Mucosa of gallbladder (tissue), 1 donor: ENCODE results near the gene RANBP3. TPM values are rescaled to one million over a fixed set of nuclear protein-coding genes. Genes with fewer than 3 reads are reported as not detected.
"Not testable (repeated sequence)": the region's sequence is repeated elsewhere in the genome, so short reads cannot be mapped to it uniquely, and the experiment has no call there.

Source experiments
- DNase-seq: peaks from one replicate; pipeline ENCODE4 v3.0.0-alpha.2; 2020; ENCODE audit warnings: low spot score
- total RNA-seq: library from RNA; stranded (reverse); gene quantifications from one replicate; pipeline ENCODE4 v1.2.1, GENCODE V29; 2021
- donor health status: DM: no; HTN: no; CAD: no.

The RANBP3 gene
- total RNA-seq, 1 donor from 2014 or later = 75.5 TPM

DNA sequence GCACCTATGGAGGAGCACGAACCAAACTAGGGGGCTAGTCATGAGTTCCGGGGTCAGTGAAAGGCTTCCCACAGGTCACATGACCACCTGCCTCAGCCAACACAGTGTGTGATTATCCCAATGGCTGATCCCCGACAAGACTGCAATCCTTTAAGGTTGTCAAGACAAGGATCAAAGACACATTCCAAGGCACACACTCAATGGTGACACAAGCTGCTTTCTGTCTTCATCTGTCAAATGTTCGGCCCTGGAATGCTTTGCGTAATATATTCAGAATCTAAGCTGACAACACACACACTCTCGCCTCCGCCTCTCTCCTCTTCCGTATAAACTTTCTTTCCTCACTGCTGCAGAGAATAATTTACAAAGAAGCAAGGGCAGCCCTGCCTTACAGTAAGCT is 11.7 kb downstream of the RANBP3 start:
- DNase-seq = peak; percentile 59

DNA sequence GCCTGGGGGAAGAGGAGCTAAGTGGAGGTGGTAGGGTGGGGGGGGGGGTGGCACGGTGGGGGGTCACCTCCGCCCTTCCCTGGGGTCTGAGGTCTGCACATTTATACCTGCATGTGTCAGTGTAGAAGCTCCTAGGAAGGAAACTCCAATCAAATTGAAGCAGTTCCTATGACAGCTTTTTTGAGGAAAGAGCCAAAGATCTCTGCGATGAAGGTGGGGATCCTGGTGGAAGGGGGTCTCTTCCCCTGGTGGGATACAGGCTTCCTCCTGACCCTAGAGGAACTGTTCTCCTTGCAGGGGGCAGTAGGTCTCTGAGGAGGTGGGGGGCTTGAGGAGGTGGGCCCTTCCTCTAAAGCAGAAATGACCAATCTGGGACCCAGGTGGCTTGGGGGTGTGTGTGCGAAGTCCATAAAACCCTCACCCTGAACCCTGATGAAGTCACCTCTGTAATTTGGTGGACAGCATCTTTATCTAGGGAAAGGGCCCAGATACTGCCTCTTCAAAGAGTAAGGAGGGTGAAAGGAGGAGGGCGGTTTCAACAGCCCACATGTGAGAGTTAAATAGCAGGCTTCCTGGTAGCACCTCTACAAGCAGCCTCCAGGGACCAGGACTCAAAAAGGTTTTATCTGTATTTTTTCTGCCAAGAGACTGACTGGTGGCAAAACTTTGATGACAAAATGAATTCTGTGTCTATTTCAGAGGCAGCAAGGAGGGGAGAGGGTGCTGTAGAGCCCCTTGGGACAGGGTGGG is 12.9 kb downstream of the RANBP3 start:
- DNase-seq = no peak

DNA sequence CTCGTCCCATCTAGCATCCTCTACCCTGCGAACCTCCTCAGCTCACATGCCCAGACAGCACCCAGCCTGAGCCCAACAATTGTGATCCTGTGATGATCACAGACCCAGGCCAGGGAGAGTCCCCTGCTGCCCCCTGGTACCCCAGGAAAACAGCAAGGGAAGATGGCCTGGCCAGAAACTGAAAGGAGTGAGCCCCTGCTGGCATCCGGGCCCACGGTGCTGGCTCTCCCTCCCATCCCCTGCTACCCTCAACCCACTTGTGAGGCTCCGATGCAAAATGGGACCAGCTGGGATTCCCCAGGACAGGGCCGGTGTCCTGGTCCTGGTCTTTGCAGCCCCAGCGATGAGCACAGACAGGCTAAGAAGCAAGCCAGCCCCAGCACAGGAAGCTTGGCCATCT is 14.1 kb downstream of the RANBP3 start:
- no peak for DNase-seq

DNA sequence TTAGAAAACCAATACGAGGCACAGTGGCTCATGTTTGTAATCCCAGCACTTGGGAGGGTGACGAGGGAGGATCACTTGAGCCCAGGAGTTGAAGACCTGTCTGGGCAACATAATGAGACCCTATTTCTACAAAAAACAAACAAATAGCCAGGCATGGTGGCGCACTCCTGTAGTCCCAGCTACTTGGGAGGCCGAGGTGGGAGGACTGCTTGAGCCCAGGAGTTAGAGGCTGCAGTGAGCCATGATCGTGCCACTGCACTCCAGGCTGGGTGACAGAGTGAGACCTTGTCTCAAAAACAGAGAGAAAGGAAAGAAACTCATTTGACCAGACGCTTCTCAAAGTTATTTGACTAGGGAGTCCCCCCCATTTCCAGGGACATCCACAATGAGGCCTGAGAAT is 14.7 kb downstream of the RANBP3 start:
- not testable (repeated sequence) for DNase-seq

DNA sequence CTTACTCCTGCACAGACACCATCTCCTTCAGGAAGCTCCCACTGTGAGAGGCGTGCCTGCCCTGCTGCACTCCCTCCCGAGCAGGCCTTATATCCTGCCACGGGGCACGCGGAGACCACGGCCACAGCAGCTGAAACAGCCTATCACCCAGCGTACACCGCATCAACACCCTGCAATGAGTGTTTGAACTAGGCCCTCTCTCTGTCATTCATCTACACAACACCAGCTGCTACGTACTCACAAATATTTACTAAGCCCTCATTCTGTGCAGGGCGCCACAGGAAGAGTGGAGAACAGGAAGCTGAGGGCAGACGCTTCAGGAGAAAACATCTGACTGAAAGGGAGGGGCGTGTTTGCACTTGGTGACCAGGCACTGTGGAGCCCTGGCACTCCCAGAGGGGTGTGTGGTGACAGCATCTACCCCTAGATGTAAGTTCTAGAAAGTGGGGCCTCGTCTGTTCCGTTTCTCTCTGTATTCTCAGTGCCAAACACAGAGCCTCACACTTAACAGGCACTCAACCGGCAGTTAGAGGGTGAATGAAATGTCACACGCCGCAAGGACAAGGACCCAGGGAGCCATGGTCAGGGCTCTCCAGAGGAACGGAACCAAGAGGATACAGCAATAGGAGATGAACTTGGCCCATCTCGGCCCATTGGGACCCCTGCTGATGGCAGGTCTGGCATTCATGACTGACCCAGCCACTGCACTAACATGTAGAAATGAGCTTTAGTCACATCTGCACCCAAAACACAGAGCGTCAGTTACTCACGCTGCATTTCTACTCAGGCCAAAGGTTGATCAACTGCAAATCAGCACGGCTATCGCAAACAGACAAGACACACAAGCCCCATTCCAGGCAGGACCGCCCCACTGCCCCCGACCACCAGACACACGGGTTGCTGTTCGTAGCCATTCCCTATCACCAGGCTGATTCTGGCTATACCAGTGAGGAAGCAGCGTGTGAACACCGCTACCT is 15.7 kb downstream of the RANBP3 start:
- peak; percentile 78 for DNase-seq

DNA sequence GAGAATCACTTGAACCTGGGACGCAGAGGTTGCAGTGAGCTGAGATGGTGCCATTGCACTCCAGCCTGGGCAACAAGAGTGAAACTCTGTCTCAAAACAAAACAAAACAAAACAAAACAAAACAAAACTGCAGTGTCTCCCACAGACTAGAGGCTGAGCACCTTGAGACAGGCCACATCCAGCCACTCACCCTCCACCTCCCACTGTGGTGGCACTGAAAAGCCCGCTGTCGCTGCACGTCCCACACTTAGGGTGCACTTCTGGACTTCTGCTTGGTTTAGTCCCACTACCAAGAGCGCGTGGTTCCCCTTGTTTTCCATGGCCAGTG is 16.3 kb downstream of the RANBP3 start:
- DNase-seq = not testable (repeated sequence)

DNA sequence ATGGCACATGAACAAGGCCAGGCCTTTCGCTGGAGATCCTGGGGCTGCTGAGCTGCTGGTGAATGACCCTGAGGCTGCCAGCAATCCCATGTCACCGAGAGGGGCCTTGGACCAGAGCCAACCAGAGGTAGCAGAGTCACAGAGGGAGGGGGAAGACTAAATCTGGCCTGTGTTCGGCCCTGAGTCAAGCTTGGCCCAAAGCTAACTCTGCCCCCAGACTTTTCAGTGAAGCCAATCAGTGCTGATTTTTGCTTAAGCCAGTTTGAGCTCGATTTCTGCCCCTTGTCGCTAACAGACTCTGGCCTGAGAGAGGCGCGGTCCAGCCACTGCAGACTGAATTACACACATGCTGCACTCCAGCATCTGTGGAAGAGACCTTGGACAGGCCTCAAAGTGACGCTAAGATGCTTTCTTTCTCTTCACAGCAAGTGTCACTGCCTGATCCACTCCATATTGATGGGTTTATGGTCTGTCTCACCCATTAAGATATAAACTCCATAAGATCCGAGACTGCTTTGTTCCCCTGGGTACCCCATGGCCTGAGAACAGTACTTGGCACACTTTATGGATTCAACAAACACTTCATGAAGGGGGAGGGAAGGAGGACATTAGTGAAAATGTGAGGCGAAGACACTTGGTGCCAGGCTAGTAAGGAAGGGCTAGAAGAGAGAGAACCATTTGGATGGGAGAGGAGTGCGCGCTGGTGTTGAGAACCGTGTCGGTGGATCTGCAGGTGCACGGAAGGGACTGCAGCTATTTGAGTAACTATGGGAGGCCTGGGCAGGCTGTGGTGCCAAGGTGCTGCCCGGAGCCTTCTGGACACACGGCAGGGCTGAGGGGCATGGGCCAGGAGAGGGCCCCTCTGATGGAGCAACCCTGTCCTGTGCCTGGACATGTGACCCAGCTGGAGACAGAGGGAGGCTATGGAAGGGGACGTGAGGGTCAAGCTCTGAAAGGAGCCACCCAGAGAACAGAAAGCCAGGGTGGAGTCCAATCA is 17.6 kb downstream of the RANBP3 start:
- no peak for DNase-seq

DNA sequence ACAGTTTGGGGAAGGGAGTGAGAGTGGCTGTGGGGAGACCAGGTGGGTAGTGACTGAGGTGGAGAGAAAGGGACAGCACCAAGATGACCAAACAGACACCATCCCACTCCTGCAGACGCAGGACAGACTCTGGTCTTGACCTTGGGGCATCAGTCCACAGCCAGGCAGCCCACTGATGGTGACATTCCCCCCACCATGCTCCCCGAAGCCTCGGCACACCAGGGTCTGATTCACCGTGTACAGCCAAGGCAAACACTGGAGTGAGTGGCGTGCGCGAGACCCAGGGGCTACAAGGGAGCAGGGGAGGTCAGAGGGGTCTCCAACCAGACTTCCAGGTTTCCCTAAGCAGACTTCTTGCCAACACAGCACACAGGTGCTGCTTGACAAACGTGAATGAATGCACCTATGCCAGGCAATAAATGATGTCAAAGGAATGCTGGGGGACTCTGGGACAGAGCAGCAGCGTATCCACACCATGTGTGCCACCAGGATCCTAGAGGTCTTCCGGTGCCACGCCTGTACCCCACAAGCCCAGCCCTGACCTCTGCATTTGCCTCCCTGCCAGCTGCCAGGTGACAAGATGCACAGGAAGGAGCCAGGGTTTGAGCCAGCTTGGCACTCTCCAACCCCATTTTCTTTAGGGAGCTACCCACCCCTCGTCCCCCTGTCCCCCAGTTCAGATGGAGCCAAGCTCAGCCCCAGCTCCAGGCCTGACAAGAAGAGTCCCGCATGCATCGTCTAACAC is 18.5 kb downstream of the RANBP3 start:
- no peak for DNase-seq

DNA sequence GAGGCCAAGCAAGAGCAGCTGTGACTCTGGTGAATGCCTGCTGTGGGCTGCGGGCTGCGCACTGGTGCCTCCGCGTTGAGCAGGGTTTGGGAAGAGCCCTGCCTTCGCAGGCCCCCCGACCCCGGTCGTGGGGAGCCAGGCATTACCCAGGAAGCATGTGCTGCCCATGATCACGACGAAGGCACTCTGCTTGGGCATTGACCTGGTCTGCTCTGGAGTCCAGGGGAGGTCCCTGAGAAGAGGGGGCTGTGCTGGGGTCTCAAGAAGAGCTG is 19.2 kb downstream of the RANBP3 start:
- no peak for DNase-seq

DNA sequence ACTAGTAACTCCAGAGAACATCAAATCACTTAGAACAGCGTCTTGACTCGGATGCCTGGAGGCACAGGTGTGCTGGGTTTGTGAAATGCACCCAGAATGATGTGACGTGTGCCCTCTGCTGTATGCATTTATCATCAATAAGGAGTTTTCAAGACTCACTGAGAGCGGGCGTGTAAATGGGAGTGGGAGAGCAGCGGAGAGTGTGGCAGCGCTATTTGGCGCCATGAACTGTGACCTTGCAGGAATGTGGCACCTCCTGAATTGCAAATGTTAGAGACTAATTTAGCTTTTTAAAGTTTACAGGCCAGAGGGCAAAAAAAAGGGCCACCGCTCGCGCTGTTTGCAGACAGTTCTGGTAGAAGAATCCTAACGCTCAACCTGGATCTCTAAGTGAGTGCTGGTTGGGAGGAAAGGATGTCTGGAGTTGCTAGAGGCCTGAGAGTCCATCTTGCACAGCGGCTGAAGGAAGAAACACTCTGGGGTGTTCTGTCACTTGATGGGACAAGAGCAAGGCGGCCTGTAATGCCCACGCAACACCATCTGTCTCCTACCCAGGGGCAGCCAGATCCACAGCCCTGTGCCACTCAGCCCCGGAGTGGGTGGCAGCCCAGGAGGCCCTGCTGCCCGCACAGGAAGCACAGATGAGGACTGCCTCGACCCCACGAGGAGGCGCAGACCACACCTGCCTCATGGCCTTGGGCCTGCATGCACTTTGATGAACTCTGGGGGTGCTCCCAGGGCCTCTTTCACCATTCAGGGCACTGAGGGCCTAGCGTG is 19.7 kb downstream of the RANBP3 start:
- DNase-seq = no peak

DNA sequence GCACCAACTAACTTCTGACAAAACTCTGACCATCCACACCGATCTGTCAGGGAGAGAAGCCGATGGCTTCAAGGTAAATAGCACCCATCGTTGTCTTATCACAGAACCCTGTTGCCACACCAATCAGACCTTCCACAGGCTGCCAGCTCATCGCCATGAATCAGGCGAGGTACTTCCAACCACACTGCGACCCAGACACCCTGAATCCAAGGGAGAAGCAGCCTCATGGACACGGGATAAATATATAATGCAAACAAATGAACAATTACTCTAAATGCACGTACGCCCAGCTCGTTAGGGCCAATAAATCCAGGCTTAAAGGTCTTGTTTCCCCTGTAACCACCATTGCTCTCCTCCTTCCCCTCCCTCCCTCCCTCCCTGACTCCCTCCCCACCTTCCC is 20.8 kb downstream of the RANBP3 start:
- no peak for DNase-seq

DNA sequence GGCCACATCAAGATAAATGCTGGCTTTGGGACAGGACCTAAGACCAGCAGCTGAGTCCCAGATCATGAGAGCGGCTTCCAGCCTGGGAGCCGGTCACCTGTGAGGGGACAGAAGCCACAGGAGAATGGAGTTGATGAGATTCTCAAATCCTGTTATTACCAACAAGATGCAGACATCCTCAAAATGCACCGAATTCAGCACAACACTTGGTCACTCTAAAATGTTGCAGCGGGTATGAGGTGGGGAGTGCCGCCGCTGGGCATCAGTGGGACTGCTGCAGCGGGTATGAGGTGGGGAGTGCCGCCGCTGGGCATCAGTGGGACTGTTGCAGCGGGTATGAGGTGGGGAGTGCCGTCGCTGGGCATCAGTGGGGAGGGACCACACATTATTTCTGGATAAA is 21.2 kb downstream of the RANBP3 start:
- no peak for DNase-seq

DNA sequence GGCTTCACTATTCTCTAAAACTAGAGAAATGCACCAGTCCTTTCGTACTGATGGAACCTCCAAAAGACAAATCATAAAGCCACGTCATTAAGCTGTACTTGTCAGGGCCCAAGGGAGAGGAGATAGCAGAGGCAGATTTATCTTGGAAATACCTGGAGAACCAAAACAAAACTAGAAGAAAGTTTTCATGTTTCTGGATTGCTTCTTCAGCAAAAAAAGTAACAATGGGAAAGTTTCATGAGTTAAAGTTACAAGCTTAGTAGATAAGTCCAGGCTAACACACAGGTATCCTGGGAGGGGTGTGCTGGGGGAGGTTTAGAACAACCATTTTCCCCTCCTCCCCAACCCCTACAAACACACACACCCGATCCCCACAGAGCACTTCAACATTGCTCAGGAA is 21.6 kb downstream of the RANBP3 start:
- no peak for DNase-seq

DNA sequence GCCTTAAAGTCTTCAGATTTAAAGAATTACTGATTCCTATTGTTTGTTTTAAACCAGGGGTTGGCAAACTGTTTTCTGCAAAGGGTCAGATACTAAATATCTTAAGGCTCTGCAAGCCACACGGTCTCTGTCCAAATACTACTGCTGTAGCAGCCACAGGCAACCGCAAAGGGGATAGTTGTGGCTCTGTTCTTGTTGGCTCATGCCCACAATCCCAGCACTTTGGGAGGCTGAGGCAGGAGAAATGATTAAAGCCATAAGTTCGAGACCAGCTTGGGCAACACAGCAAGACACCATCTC is 22.4 kb downstream of the RANBP3 start:
- no peak for DNase-seq

DNA sequence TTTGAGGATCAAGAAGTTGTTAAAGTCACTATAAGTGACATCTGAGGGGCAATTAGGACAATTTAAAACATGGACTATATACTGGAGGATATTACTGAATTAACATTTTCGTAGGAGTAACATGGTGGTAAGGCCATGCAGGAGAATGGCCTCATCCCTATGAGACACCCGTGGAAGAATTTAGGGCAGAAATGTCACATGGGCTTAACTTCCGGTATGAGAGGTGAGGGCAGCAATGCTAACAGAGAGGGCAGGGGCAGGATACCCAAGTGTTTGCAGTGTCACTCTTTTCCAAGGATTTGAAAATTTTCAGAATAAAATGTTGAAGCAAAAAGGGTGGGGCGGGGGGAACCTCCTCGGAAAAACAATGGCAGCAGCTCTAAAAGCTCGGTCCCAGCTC is 23.6 kb downstream of the RANBP3 start:
- no peak for DNase-seq

DNA sequence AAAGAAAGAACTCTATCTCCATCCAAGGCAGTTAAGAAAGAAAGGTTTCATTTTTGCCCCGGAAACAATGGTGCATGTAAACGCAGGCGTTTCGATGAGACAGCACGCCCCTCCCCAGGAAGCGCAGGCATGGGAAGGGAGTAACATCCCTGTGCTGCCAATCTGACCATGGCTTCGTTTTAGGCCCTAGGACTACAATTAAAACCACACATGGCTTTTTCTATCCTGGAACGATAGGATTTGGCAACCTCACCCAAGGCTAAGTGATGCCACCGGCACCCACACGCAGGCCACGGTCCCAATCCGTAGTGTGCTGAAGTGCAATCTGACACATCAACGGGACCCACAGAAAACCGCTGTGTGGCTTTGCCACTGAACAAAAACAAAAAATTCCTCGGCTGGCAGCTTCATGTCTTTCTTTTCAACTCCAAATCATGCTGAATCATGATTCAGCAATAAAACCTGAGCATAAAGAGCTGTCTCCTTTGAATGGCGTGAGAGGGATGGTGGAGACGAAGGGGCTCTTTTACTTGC is 24.2 kb downstream of the RANBP3 start:
- no peak for DNase-seq

DNA sequence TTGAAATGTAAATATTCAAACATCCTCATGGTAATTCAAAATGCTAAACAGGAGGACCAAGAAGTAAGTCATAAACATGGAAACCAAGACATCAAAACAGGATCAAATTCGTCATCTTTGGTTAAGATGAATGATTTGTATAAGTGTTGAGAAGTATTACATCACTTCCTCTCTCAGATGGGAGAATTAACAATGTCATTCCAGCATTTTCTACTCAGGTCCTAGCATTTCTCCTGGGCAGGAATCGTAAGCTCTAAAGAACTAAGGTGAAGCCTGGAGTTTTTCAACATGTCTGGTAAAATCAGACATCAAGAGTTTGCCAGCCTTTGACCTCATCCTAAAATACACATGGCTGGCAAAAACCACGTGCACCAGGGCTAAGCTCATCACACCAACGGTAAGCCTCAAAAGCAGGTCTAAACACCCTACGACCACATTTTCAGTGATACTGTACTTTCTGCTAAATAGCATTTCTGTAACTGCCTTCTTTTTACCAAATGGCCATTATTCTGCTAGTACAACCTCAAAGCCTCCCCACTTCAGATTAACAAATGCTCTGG is 24.8 kb downstream of the RANBP3 start:
- no peak for DNase-seq

DNA sequence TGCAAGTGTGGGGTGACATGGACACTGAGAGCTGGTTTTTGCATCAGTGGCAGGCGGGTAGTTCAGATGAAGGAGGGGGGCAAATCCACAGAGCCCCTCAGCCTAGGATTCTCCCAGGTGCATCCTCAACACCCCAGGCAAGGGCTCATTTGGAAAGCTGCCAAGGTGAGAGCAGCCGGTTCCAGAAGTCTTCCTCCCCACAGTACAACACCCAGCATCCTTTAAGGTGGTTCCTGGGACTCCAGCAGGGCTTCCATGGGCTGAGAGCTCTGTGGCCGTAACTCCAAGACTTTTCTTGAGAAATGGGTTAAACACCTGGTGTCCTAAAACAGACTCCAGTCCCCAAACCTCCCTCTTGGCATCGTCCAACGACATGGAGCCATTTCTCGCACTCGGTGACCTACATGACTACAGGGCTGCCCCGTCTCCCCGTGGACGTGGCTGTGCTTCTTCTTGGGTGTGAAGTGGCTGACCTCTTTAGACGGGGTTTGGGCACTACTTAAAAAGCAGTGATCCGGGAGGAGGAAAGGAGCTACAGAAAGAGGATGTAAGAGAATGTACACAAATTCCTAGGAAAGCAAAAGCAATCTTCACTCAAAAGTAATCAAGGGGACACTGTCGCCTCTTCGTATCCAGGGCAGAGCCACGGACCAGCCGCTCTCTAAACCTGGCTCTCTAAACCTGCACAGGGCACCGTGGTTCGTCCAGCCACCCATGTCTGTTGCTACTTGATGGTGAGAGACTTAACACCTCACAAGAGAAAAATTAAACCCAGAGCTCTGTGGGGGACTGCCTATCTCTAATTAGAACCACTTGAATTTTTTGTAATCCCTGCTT is 25.5 kb downstream of the RANBP3 start:
- no peak for DNase-seq

DNA sequence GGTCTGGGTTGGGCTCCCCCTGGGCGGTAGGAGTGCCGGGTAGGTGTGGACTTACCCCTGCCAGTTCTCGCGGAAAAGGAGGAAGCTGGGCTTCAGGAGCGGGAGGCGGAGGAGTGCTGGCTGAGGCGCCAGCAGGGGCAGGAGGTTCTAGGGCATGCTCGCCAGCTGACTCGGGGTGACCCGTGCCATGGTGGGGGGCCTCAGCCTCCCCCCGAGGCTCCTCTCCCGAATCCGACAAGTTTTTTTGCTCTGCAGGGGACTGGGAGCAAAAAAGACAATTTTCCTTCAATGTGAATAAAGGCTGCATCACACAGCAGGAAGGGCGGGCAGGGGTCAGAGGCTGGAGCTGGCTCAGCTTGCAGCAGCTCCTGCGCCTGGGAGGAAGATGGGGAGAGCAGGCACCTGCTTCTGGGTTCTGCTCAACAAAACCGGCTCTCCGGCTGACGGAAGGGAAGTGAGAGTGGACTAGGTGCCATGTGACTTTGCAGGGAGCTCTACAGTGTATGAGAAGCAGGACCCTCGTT is 26.5 kb downstream of the RANBP3 start:
- peak; percentile 32 for DNase-seq
